Measurements from ENCODE around the gene TP53TG5.

The TP53TG5 gene

DNA sequence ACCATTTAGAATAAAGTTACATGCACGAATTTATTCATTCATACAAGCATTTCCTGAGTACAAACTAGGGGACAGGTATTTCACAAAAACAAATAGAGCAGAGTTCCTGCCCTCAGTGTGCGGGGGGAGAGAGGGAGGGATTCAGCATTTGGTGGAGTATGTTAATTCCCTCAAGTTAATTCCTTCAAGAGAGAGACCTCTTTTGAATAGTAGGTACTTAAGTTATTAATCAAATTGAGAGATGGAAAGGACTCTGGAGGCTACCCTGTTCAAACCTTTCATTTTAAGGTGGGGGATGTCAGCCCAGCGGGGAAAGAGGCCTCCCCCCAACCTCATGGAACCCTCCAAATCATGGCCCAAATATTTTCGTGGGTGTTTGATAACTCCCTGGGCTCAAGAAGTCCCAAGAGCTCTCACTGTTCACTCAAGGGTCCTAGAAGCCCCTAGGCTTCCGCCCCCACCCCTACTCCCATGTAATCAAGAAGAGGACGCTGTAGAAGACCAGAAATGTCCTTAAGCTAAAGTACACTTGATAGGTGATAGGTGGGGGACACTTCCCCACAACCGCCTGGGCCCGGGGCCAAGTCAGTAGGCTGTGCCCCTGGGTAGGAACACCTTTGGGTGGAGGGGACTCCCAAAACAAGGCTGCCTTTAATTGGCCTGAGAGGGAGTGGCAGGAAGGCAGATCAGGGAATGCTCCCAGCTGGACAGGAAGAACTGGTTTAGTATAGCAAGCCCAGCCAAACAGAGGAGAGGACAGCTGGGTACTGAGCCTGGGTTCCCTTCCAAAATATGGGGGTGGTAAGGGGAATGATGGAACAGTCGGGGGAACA, 32.8 kb downstream of the TP53TG5 start:
- no peak for DNase-seq

DNA sequence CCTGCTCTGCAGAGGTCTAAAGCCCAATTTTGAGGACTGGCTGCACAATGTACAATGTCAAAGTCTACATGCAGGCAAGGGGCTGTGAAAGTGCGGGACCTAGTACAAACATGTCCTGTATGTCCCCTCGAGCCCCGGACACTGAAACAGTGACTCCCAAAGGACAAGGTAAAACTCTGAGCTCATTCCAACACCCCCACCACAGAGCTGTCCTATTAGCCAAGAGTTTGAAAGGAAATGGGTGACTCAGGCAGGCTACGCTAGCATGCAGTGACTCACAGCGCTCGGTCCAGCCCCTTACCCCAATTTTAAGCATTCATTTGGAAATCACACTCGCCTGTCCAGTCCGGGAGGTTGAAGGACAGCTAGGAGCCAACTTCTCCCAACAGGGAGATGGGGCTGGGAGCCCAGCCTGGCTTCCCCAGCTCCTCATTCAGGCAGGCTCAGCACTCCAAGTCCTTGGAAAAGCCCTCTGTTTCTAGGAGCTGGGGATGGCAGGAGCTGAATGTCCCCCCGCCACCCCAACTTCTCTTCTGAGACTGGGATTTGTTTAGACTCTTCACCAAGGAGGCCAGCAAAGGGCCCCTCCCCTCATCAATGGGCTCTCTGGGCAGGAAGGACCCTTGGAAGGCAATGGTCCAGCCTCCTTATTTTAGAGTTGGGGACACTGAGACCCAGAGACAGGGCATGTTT, 33.8 kb downstream of the TP53TG5 start:
- DNase-seq = no peak

DNA sequence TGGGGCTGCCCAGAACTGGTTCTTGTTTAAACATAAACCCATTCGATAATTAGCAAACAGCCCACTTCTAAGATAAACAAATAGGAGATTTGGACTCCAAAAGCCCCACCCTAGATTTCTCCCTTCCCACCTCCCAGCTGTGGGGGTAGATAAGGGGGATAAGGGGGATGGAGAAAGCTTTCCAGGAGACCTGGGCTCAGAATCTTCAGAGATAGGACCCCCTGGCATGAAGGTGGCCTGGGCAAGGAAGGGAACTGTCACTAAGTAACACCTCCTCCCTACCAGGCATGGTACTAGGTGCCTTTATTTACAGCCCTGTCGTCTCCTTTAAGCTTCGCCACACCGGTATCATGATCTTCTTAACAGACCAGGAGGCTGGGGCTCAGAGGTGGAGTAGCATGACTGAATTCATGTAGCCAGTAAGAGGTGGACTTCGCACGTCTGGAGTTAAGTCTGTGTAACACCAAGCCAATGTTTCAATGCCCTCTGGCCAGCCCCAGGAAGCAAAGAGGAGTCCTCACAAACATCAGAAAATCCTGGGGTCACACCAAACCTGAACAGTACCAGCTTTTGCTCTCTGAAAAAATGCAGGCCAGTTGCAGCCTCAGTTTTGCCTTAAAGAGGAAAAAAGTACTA, 34.5 kb downstream of the TP53TG5 start:
- DNase-seq = no peak

DNA sequence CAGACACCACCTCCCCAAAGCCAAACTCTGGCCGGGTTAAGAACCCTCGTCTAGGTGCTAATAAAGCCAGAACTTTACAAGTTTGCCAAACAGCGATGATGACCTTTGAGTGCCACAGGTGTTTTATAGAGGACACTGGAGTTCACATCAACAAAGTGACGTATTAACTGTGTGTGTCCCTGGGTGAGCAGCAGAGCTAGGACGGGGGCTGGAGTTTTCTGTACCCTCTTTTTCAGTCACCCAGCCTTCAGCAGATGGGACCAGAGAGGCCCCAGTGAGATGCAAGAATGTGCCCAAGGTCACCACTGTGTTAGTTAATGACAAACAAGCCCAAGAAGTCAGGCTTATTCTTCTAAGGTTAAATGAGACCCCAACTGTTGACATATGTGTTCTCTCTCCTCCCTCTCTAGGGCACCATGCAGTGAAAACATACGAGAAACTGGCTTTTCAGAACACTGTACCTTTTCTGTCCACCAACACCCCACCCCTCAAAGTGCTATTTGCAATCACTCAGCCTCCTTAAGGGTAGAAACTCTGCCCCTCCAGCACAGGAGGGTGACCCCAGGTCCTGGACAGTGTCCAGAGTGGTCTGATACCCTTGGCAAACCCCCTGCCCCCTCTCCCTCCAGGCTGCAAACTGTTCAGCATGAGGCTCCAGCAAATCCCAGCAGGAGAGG, 35.1 kb downstream of the TP53TG5 start:
- no peak for DNase-seq

DNA sequence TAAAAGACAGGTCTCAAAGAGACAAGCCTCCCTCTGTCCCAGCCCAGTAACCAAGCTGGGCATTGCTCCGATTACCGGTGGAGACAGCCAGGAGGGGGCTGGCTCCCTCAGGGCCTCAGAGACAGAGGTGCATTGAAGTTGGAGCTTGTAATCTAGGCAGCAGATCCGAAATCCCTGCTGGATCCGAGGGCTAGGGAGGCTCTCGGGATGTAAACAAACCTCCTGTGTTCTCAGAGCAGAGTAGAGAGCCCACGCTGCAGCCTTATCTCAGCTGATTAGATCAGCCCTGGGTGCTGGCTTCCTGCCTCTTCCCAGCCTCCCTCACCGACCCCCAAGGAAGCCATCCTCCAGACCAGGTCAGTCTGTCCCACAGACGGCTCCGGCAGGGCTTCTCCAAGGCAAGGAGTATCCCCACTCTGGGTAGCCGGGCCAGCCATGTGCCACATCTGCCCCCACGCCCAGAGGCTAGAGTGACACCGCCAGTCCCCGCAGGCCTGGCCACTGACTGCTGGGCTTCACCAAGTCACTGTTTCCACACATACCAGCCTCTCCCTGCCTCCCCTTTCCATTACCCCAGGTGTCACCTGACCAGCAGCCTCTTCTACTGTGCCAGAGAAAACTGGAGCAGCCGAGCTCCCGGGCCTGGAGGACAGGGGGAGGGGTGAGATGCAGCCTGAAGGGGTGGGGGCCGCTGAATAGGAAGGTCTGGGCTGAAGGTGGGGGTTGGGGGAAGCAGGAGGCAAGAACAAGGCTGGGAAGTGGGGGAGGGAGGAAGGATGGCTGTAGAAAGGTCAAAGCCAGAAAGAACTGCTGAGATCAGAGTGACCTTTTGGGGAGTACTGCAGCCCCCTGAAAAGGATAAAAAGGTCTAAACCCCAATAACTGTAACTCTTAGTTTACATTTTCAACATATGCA, 35.9 kb downstream of the TP53TG5 start:
- DNase-seq = no peak

DNA sequence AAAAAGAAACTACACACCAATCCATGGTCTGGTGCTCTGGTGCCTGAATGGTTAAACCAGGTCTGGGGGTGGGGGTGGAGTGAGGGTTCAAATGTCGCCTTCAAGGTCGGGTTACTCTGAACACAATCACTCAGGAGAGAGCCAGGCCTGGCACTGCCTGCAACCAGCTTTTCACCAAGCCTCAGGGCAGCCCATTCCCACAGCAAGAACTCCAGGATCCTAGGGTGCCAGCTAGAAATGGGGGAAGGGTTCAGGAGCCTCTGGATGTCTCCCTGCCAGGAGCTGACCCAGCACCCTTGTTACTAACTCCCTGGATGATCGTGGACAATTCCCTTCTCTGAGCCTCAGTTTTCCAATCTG, 36.6 kb downstream of the TP53TG5 start:
- DNase-seq = no peak

DNA sequence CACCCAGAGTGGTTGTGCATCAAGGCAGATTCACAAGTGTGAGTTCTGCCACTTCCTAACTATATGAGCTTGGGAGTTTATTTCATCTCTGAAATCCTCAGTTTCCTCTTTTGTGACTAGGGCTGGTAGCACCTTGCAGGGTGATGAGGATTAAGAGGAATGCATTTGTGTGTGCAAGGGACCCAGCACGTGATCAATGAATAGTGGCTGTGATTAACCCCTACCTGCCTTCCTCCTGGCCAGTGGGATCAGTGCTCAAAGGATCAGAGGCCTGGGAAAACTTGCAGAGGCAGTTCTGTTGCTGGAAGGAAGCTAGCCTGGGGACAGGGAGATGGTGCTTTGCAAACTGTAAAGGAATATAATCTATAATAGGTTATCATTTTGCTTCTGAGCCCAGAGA, 37.2 kb downstream of the TP53TG5 start:
- DNase-seq = no peak

DNA sequence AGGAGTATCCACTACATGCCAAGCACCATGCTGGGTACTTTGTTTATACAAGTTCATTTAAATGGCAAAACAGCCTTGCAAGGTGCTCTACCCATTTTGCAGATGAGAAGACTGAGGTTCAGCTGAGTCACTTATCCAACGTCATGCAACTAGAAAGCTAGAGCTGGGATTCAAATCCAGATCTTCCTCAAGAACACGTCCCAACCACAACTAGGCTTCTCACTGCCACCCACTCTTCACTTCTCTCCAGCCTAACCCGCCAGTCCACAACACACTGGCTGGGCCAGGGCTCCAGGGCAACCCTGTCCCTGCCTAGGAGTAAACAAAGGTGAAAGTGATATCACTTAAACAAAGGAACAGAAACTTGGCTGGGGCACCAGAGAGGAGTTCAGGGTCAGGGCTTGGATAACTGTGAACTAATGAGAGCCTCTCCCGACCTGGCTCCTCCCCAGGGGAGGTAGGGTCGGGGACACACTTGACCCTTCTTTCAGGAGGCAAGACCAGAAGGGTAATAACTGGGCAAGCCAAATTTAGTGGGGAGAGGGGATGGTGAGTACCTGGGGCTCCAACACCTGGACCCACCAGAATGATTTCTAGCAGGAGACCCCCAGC, 37.8 kb downstream of the TP53TG5 start:
- DNase-seq = no peak

DNA sequence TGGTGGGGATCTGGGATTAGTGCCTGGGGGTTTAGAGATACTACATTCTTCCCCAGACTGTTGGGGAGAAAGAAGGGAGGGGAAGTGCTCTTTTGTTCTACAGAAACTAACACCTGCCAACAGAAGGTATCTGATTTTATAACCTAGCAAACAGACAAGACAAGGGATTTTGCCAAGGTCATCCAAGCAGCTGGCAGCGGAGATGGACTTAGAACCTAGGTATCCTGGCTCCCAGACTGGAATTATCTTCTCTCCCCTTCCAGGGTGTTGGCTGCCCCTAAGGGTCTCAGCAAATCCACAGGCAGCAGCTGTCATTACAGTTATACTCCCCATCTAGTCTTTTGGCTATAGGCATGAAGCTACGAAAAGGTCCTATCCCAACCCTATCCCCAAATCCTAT, 38.3 kb downstream of the TP53TG5 start:
- no peak for DNase-seq

DNA sequence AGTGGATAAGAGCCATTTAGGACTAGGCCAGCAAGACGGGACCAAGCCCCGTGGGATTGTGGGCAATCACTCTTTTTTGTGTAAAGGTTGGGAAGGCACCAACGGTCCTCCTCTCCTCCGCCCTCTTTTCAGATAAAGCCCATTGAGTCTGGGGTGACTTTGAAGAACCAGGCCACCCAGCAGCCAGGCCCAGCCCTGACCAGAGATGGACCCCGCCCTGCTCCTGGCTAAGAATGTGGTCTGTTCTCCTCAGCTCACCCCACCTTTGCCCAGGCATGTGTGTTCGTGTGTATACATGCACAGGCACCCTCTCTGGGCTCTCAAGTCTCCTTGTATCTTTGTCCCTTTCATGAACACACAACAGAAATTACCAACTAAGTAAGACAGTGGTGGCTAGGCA, 39.0 kb downstream of the TP53TG5 start:
- no peak for DNase-seq

DNA sequence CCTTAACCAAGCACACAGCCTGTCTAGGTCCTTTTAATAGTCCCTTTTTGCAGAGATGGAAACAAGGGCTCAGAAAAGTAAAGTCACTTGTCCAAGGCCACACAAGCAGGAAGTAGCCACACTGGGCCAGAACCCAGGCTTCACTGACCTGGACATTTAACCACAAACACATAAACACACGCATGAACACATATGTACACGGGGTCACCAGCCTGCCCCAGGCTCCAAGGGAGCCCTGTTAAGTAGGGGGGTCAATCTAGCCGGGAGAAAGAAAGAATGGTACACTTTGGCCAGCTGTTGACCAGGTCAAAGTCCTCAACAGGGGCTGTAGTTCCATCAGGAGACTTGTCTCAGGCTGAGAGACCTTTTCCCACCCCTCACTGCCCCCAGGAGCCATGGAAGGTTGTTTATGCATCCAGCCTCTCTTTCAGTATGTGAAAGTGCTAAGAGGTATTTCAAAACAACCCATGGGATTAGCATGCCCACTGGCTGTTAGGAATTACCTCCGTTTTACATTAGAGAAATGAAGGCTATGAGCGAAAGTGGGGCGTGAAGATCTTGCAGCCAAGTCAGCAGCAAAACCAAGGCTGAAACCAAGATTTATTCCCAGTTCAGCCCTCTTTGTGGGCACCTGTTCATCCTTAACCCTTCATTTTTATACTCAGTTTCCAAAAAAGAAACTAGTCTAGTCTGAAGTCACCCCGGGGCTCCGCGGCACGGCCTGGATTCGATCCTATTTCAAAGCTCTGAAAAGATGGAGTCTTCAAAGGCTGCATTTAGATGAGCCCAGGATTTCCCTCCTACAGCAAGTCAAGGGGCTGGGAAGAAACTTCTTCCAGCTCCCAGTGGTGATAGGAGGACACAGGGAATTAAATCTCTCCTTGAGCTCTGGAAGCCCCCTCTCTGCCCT, 39.7 kb downstream of the TP53TG5 start:
- DNase-seq = no peak

DNA sequence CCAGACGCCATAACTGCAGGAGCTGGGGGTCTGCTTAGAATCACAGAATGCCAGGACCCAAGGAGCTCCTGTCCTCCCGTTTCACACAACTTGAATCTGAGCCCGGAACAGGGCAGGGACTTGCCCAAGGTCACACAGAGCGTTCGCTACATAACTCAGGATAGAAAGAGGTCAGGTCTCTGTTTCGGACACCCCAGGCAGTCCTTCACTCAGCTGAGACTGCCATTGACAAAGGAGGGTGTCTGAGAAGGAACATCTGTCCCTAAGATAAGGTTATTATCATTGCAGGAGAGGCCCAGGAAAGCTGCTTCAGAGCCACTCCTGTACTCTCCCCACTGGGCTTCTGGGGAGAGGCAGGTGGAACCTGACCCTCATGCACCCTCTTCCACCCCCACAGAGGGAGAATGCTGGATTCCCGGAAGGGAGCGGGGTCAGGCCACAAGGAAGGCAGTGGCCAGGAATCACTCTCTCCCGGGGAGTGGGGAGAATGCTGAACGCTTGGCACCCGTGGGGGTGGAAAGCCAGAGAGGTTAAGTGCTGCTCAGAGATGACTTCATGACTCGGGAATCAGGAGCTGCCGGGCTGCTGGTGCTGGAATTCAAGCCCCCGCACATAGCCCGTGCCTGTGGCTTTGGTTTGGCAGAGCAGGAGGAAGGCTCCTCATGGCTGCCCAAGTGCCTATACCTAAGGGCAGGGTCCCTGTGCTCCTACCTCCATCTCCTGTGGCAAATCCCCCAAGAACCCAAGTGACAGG, 40.6 kb downstream of the TP53TG5 start:
- no peak for DNase-seq

DNA sequence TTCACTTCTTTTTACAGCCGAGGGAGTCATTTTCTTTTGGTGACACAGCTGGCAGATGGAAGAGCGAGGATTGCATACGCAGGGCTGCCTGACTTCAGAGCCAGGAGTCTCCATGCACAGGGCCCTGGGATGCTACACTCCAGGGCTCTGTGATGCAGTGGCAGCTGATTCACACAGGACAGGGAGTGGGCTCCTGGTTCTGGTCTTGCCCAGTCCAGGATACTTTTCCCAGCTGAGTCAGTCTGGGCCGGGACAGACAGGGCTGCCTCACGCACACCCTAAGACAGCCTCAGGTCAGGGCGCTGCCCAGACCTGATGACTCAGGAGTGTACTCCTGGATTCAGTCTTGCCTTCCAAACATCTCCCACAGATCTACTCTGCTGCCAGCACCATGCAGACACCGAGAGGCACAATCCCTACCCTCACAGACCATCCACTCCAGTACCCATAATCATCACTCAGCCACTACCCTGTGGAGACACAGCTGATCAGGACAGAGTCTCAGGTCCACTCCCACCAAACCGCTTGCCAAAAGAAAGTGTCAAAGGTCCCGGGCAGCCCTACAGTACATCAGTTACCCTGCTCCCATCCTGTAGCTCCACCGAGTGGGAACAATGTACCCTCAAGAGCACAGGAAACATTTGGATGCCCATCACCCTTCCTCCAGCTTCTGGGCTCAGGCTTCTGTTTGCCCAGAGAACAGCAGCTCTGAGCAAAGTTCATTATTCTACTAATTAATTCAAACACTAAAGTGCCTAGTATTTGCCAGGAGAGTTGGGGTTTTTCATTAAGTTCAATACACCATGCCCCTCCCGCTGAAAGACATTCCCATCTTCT, 41.4 kb downstream of the TP53TG5 start:
- no peak for DNase-seq

DNA sequence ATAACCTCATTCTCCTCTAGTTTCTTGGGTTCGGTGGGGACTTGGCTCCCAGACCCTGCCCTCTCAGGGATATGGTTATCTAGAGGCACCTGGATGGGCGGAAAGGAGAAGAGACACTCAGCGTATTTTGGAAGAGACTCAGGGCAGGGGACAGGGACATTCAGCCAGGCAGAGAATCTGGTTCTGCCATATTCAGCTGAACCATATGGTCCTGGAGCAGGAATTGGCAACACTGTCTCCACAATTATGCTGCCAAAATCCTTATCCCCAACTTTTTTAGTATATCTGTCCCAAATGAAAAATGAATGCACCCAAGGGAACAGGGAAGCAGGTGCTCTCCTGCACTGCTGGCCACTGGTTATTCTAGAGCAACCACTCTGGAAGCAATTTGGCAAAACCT, 47.6 kb downstream of the TP53TG5 start:
- no peak for DNase-seq

DNA sequence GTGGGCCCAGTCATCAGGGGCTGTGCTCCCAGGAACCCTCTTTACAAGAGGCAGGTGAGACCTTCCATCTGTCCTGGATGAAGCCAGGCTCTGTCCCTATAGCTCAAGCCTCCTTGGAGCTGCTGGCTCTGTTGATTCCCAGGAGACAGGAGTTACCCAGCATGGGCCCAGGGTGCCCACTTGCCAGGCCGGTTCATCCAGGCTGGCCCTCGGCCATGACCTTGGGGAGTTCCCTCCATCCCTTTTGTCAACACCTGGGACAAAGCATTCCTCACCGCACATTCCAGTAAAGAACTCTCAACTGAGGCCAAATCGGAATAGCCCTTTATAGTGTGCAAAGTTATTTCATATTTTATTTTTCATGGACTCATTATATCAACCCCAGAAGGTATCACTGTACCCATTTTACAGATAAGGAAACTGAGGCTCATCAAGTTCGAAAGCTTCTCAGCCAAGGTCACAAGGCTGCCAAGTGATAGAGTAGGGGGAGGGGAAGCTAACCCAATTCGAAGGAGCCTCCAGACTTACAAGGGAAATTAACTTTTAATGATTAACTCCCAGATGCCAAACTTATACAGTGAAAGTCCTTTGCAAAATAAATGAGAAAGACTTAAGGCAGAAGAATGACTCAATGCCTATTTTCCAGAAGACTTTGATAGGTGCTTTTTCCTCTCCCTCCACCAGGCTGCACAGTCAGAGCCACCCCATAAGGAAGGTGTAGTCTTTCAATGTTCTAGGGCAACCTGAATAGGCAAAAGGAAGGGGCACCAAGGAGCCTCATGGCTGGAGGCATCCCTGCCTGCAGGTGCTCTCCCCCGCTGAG, 48.4 kb downstream of the TP53TG5 start:
- no peak for DNase-seq

DNA sequence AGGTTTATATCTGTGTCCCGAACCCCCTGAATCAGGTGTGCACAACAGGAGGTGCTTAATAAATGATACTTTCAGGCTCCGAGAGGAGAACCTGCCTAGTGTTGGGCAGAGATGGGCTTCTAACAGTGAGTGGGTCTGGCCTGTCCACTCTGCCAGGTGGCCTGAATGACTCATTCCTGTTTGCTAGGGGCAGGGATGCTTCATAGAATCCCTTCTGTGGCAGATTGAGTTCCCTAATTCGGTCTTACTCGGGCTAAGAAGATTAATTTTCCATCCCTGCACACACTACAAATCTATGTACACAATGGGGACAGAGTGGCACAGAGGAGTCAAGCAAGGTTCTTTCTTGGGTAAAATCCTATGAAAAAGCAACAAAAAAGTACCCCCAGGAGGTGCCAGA, 49.7 kb downstream of the TP53TG5 start:
- DNase-seq = no peak

DNA sequence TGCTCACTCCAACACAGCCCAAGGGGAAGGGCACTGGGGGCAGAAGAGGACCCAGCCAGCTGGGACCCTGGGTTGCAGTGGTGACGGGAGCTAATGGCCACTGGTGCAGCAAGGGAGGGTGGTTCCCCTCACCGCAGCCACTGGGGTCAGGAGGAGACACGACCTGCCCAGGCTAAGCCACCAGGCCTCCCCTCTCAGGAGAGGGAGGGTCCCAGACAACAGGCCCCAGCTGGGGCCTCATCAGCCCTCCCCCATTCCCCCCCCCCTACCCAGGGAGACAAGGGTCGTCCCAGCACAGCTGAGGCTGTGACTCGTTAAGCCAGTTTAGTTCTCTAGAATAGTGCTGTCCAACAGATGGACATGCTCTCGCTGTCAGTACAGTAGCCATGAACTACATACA, 52.8 kb downstream of the TP53TG5 start:
- DNase-seq = no peak

DNA sequence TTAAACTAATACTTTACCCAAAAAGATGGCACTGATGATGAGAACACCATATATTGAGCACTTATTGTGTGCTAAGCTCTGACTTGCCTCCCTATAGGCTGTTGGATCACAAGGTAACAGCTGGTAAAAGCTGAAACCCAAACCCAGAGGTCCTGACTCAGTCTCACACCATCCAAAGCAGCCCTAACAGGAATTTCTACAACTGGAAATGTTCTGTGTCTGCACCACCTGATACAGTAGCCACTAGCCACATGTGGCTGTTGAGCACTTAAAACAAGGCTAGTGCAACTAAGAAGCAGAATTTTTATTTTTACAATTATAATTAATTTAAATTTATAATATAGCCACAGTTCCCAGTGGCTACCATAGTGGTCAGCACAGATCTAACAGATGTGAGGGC, 54.4 kb downstream of the TP53TG5 start:
- no peak for DNase-seq
